Left ventricle myocardium superior (tissue), 1 donor: ENCODE data around the gene ADAM30. TPM values are rescaled to one million over a fixed set of nuclear protein-coding genes. Genes with fewer than 3 reads are reported as not detected.

Source experiments
- total RNA-seq: library from RNA; stranded (reverse); fragmentation: NEBNext Ultra II Directional; extraction: Animal tissue kit (Norgen Biotek cat#: 25700); gene quantifications from one replicate; pipeline ENCODE4 v1.2.1, GENCODE V29; 2021
- donor health status: DM: no; HTN: yes; CAD: no; lungs with severe emphysema.

Gene ADAM30
- total RNA-seq, 1 donor from 2014 or later: not detected

Other genes starting within 250 kb of the ADAM30 start
- 11.5 TPM for gene ZNF697, start 248.2 kb downstream of the ADAM30 start, total RNA-seq
- 7.8 TPM for gene PHGDH, start 184.6 kb downstream of the ADAM30 start, total RNA-seq
- 149 TPM for gene HMGCS2, start 127.6 kb downstream of the ADAM30 start, total RNA-seq
- not detected for gene REG4, start 85.1 kb downstream of the ADAM30 start, total RNA-seq
- 15.6 TPM for gene NOTCH2, start 173.1 kb upstream of the ADAM30 start, total RNA-seq